HG03103 (cell line): Measurements from ENCODE around the gene ZCCHC24.
A peak's percentile ranks its signal among the peaks of the same experiment; 100 is the strongest.

ENCODE experiments used
- ATAC-seq: cut with Tn5 transposase; IDR thresholded peaks from one replicate; pipeline ENCODE4 v1.9.1; 2021; ENCODE audit warnings: low read depth; ENCODE audit not compliant: unreplicated experiment

The ZCCHC24 gene

GRCh38 chr10:79445161-79445976 is at the start of gene ZCCHC24:
ZCCHC24 (minus strand) TSS chr10:79445624; CDS start chr10:79445440, 184 bp downstream.
- peak; percentile 93 for ATAC-seq

GRCh38 chr10:79493806-79494205 is 48.4 kb upstream of the ZCCHC24 start:
- ATAC-seq: no peak

- no peak for ATAC-seq
These were observed 47.4 kb upstream of the ZCCHC24 start for GRCh38 chr10:79492839-79493238.

GRCh38 chr10:79492256-79492655 is 46.8 kb upstream of the ZCCHC24 start:
- ATAC-seq: no peak

- ATAC-seq: no peak
These were observed 45.9 kb upstream of the ZCCHC24 start for GRCh38 chr10:79491143-79491835.

- ATAC-seq: no peak
These were observed 45.1 kb upstream of the ZCCHC24 start for GRCh38 chr10:79490400-79491142.

GRCh38 chr10:79488870-79489269 is 43.4 kb upstream of the ZCCHC24 start:
- ATAC-seq: no peak

- ATAC-seq: no peak
These were observed 42.9 kb upstream of the ZCCHC24 start for GRCh38 chr10:79488336-79488735.

- peak; percentile 79 for ATAC-seq
These were observed 42.1 kb upstream of the ZCCHC24 start for GRCh38 chr10:79487296-79488194.

- ATAC-seq: no peak
These were observed 39.1 kb upstream of the ZCCHC24 start for GRCh38 chr10:79484476-79484875.

- no peak for ATAC-seq
These were observed 38.5 kb upstream of the ZCCHC24 start for GRCh38 chr10:79483948-79484347.

- ATAC-seq: no peak
These were observed 37.9 kb upstream of the ZCCHC24 start for GRCh38 chr10:79483299-79483698.

- no peak for ATAC-seq
These were observed 37.3 kb upstream of the ZCCHC24 start for GRCh38 chr10:79482741-79483140.

- ATAC-seq: no peak
These were observed 36.9 kb upstream of the ZCCHC24 start for GRCh38 chr10:79482304-79482703.

GRCh38 chr10:79479283-79479909 is 34.0 kb upstream of the ZCCHC24 start:
- no peak for ATAC-seq

- no peak for ATAC-seq
These were observed 32.0 kb upstream of the ZCCHC24 start for GRCh38 chr10:79477456-79477855.

- no peak for ATAC-seq
These were observed 31.2 kb upstream of the ZCCHC24 start for GRCh38 chr10:79476645-79477044.

- ATAC-seq: no peak
These were observed 30.5 kb upstream of the ZCCHC24 start for GRCh38 chr10:79475877-79476276.

GRCh38 chr10:79475119-79475653 is 29.8 kb upstream of the ZCCHC24 start:
- ATAC-seq: no peak
